SW 1271 (cell line): Measurements from ENCODE around the gene ACVR1B.
"Not testable (repeated sequence)": the region's sequence is repeated elsewhere in the genome, so short reads cannot be mapped to it uniquely, and the experiment has no call there.

Source experiments
- DNase-seq, 2 experiments: peaks; one replicate each; lab custom pipeline; 2025; lab: John Stamatoyannopoulos, UW

ACVR1B gene

GRCh38 chr12:51970904-51971646 is 19.6 kb downstream of the ACVR1B start:
- DNase-seq = no peak

DNA sequence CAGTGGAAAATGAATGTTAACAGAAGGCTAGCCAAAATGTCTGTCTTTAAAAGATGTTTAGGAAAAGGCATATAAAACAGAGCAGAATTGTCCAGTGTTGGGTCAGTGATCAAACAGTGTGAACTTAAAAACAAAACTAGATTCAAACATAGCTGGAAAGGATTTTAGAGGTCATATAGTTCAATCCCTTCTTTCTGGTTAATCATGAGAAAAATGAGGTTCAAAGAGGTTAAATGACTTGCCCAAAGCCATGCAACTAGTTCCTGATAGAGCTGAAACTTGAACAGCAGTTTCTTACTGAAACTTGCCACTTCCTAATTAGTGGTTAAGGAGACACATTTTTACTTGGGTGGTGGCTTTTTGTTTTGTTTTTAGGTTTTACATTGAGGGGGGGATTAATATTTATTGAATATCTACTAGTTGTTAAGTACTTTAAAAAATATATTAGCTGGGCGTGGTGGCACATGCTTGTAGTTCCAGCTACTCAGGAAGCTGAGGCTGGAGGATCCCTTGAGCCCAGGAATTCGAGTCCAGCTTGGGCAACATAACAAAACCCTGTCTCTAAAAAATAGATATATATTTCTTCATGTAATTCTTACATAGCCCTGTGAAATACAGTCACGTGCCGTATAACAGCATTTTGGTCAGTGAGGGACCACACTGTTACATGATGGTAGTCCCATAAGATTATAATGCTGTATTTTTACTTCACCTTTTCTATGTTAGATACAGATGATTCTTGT is 20.4 kb downstream of the ACVR1B start:
- no peak for DNase-seq

DNA sequence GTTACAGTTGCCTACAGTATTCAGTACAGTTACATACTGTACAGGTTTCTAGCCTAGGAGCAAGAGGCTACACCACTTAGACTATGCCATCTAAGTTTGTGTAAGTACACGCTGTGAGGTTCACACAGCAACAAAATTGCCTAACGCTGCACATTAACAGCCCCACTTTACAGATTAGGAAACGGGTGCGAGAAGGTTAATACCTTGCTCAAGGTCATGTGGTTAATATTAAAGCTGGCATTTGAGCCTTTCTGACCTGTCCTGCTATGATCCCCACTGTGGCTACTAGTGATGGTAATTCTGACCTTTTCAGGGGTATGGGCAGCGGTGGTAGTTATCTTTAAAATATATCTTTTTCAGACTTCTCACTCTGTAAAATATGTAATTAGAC is 20.9 kb downstream of the ACVR1B start:
- DNase-seq = no peak

GRCh38 chr12:51972849-51973273 is 21.4 kb downstream of the ACVR1B start:
- no peak for DNase-seq

DNA sequence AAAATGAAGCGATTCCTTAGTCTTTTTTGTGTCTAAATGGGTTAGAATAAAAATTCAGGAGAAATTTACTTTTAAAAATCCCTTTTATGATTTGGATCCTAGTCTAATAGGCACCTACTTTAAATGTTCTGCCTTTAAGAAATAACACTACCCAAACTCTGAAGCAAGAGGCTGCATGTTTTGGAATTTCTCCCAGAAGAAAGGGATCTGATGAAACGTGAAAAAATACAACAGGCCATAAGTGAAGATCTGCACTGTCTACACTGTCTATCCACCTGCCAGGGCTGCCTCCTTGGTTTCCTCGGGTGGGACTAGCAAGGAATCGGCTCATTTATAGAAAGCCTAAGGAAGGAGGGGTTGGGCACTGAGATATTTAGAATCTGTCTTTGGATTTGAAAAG is 22.1 kb downstream of the ACVR1B start:
- no peak for DNase-seq

DNA sequence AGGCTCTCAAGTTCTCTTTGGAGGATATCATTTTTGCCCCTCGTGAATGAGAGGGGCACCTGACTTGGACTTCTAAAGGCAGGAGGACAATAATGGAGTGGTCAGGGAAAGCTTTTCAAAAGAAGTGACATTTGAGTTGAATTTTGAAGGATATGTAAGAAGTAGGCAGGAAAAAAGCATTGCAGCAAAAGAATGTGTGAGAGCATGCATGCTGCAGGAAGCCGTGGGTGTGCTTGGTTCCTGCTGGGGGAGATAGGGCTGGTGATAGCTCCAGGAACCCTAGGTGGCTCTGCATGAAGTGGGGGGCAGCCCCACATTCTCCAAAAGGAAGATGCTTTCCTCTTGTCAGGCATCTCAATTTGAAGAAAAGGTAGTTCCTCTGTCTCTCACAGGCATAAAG is 23.1 kb downstream of the ACVR1B start:
- no peak for DNase-seq

DNA sequence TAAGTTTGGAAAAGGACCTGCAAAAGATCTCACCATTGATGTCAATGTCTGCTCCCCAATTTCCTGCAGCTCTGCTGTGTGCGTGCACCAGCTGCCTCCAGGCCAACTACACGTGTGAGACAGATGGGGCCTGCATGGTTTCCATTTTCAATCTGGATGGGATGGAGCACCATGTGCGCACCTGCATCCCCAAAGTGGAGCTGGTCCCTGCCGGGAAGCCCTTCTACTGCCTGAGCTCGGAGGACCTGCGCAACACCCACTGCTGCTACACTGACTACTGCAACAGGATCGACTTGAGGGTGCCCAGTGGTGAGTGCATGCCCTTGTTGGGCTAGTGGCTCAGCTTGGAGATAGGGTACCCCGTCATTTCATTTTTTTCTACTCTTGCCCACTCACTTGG is 23.7 kb downstream of the ACVR1B start:
- DNase-seq = no peak

DNA sequence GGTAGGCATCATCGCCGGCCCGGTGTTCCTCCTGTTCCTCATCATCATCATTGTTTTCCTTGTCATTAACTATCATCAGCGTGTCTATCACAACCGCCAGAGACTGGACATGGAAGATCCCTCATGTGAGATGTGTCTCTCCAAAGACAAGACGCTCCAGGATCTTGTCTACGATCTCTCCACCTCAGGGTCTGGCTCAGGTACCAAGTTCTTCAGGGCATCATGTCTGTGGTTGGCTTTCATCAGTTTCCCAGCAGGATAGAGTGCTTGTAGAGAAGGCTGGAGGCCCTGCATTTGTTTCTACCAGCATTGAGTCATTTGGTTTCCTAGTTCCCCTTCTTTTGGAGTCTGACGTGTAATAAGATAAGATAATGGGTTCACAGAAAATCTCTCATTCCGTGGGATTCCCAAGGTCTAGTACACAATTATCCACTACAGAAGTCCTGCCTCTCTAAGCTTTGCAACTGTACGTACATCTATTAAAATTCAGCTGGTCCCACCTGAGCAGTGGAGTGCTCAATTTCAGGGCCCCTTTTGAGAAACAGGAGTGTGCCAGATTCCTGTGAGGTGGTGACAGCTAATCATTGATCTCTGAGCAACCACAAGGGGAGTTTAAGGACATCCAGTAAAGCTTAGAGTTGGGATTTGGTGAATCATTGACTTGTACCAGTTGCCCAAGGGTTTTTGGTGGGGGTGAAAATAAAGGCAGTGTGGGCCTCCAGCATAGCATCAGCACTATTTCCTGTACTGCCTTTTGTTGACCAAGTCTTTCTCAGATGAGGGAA is 25.1 kb downstream of the ACVR1B start:
- DNase-seq = no peak

- no peak for DNase-seq
Observed at GRCh38 chr12:51977320-51977753, 25.8 kb downstream of the ACVR1B start.

DNA sequence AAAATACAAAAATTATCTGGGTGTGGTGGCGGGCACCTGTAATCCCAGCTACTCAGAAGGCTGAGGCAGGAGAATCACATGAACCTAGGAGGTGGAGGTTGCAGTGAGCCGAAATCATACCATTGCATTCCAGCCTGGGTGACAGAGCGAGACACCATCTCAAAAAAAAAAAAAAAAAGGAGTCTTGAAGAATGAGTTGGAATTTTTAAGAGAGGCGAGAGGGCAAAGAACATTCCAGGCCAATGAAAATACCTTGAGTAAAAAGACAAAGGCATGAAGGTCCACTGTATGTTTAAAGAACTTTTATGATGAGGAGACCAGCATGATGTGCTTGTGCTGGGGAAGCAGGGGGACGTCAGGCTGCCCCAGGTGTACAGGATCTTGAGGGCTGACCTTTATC is 27.8 kb downstream of the ACVR1B start:
- not testable (repeated sequence) for DNase-seq

GRCh38 chr12:51980051-51980808 is 28.7 kb downstream of the ACVR1B start:
- peak; percentile 24 to 51 for DNase-seq

DNA sequence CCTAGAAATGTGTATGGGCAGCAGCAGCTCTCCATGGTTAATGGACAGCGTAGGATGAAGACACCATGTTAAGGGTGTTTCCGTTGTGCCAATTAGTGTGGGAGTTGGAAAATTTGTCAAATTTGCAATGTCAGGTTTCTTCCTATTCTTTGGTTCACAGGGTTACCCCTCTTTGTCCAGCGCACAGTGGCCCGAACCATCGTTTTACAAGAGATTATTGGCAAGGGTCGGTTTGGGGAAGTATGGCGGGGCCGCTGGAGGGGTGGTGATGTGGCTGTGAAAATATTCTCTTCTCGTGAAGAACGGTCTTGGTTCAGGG is 29.3 kb downstream of the ACVR1B start:
- DNase-seq = no peak

GRCh38 chr12:51984657-51985056 is 33.2 kb downstream of the ACVR1B start:
- DNase-seq = no peak

DNA sequence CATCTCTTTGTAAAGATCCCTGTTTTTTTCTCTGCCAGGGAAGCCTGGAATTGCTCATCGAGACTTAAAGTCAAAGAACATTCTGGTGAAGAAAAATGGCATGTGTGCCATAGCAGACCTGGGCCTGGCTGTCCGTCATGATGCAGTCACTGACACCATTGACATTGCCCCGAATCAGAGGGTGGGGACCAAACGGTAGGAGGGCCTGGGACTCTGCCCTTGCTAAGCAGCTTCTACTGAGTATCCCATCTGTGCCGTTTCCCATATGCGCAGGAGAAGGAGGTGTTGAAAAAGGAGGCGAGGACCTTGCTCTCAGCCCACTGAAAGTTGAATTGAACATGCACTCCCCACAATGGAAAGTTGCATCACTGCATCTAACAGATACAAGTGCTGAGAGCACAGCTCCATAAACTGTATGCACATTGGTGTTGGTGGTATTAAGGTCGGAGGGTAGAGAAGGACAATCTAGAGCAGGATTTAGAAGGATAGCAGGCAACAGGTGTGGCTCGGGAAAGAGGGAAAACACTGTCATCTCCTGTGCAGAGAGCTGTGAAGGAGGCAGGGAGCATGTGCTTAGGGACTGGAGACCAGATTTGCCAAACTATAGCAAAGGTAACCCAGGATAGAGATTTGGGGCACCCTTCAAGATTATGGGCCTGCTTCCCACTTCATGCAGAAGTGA is 33.8 kb downstream of the ACVR1B start:
- no peak for DNase-seq

GRCh38 chr12:51986834-51987233 is 35.3 kb downstream of the ACVR1B start:
- no peak for DNase-seq

DNA sequence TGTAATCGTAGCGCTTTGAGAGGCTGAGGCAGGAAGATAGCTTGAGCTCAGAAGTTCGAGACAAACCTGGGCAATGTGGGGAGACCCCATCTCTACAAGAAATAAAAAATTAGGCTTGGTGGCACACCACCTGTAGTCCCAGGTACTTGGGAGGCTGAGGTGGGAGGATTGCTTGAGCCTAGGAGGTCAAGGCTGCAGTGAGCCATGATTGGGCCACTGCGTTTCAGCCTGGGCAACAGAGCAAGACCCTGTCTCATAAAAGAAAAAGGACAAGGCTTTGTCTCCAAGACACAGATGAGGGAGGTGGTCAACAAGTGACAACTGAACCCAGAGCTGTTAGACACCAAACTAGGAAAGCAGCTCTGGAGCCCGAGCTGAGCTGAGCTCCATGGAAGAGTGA is 40.7 kb downstream of the ACVR1B start:
- DNase-seq = no peak

DNA sequence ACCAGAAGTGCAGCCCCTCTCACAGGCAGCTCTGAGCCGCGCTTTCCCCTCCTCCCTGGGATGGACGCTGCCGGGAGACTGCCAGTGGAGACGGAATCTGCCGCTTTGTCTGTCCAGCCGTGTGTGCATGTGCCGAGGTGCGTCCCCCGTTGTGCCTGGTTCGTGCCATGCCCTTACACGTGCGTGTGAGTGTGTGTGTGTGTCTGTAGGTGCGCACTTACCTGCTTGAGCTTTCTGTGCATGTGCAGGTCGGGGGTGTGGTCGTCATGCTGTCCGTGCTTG is 43.0 kb downstream of the ACVR1B start:
- DNase-seq = no peak

- DNase-seq = no peak
Observed at GRCh38 chr12:51994959-51995358, 43.5 kb downstream of the ACVR1B start.

DNA sequence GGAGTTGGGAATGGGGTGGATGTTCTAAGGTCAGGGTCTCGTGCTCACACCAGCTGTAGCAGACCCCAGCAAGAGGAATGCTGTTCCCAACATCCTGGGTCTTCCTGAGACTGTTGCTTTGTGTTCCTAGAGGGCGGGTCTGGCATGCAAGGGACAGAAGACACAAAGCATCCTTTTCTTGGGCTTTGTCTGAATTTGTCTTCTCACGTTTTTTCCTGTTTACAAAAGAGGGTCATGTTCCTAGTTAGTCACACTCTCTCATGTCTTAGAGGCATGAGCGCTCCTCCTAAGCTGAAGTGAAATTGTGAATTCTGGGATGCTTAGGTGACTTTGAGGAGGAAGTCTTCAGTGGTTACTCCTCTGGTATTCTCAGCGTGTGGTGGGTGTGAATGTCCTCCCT is 45.6 kb downstream of the ACVR1B start:
- DNase-seq = no peak

DNA sequence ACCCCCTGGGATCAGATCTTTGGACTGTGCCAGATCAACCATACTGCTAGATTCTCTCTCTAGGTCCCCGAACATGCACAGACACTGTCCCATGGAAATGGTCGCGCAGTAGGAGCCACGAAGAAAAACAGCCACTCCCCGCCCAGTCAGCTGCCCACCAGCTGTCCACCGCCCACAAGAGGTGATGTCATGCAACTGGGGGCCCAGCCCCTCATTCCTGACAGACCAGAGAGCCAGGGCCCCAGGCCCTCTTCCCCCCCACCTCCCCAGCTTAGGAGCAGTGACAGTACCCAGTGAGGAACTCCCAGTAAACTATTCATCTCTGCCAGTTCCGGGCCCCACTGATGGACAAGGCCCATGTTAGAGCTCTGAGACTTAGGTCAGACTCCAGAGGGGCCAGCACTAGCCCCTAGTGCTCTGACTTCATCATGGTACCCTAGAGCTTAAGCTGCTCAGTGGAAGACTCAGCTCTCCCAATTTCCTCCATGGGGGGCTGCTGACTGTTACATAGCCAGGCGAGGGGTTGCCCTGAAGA is 51.6 kb downstream of the ACVR1B start:
- DNase-seq = no peak

- DNase-seq = no peak
Observed at GRCh38 chr12:52003591-52003990, 52.1 kb downstream of the ACVR1B start.
